PC-3 (cell line): ENCODE measurements around the gene TMPRSS3. TPM values are rescaled to one million over a fixed set of nuclear protein-coding genes. Genes with fewer than 3 reads are reported as not detected.
A peak's percentile ranks its signal among the peaks of the same experiment; 100 is the strongest.

Source experiments
- ATAC-seq: fragments of 200-7000 bp; cut with Tn5 transposase; 2 replicates; pipeline ENCODE4 v1.9.1; 2020; ENCODE audit warnings: mild to moderate bottlenecking, moderate library complexity
- BruUV-seq: library from RNA; stranded (reverse); fragments of 400-500 nt; replicated peaks from 2 replicates; lab custom pipeline; 2021; lab: Mats Ljungman, UMichigan
- CTCF ChIA-PET: fragments of 300-600 bp; sonication (Branson Sonifier 250); formaldehyde crosslinking; loops from one replicate; lab custom pipeline; 2022; ENCODE audit warnings: antibody characterized with exemption; lab: Charles Lee
- POLR2A ChIA-PET: fragments of 300-600 bp; sonication (Branson Sonifier 250); formaldehyde crosslinking; loops from one replicate; lab custom pipeline; 2022; ENCODE audit warnings: antibody characterized with exemption; ENCODE audit not compliant: unreplicated experiment; lab: Charles Lee
- DNase-seq: peaks from one replicate; pipeline ENCODE4 v3.0.0-alpha.2; 2015
- H2AFZ ChIP-seq: fragments of 300-600 bp; sonication (generic); 2 replicates; pipeline ENCODE4 v1.6.0; 2016; ENCODE audit warnings: antibody characterized with exemption, low read length
- H3F3A ChIP-seq: fragments of 300-600 bp; sonication (generic); one replicate; pipeline ENCODE4 v1.6.0; 2017; ENCODE audit warnings: antibody characterized with exemption, low read length, control low read depth, mild to moderate bottlenecking; ENCODE audit not compliant: unreplicated experiment
- H3K27ac ChIP-seq: fragments of 300-600 bp; sonication (generic); 2 replicates; pipeline ENCODE4 v1.5.1; 2016; ENCODE audit warnings: mild to moderate bottlenecking, low read length
- H3K27me3 ChIP-seq: fragments of 300-600 bp; sonication (generic); 2 replicates; pipeline ENCODE4 v1.6.1; 2016; ENCODE audit warnings: low read length, mixed read lengths
- H3K36me3 ChIP-seq: fragments of 300-600 bp; sonication (generic); 2 replicates; pipeline ENCODE4 v1.6.1; 2016; ENCODE audit warnings: low read depth, mixed run types, low read length, mixed read lengths
- H3K4me1 ChIP-seq: fragments of 300-600 bp; sonication (generic); 2 replicates; pipeline ENCODE4 v1.5.1; 2016; ENCODE audit warnings: low read length; ENCODE audit not compliant: insufficient read depth
- H3K4me2 ChIP-seq: fragments of 300-600 bp; sonication (generic); 2 replicates; pipeline ENCODE4 v1.6.0; 2016; ENCODE audit warnings: low read length
- H3K4me3 ChIP-seq: fragments of 300-600 bp; sonication (generic); 2 replicates; pipeline ENCODE4 v1.5.1; 2016; ENCODE audit warnings: mild to moderate bottlenecking, low read length, mixed read lengths
- H3K79me2 ChIP-seq: fragments of 300-600 bp; sonication (generic); 2 replicates; pipeline ENCODE4 v1.6.1; 2017; ENCODE audit warnings: low read length, mixed read lengths
- H3K9ac ChIP-seq: fragments of 300-600 bp; sonication (generic); 2 replicates; pipeline ENCODE4 v1.6.0; 2016; ENCODE audit warnings: mild to moderate bottlenecking, low read length
- H3K9me2 ChIP-seq: fragments of 300-600 bp; sonication (generic); replicated peaks from 2 replicates; pipeline ENCODE4 v1.6.1; 2016; ENCODE audit warnings: mixed run types, low read length, mixed read lengths
- H3K9me3 ChIP-seq: fragments of 300-600 bp; sonication (generic); 2 replicates; pipeline ENCODE4 v1.6.1; 2016; ENCODE audit warnings: low read length, mixed read lengths
- H4K20me1 ChIP-seq: fragments of 300-600 bp; sonication (generic); 2 replicates; pipeline ENCODE4 v1.6.1; 2016; ENCODE audit warnings: low read length, mixed read lengths
- CTCF ChIP-seq: fragments of 300-600 bp; sonication (generic); conservative IDR thresholded peaks from 2 replicates; pipeline ENCODE4 v1.5.1; 2017; ENCODE audit warnings: antibody characterized with exemption, low read depth, mild to moderate bottlenecking, low read length
- EZH2 ChIP-seq: fragments of 300-600 bp; sonication (generic); IDR thresholded peaks from one replicate; pipeline ENCODE4 v1.6.1; 2017; ENCODE audit warnings: antibody characterized with exemption, mild to moderate bottlenecking, low read length; ENCODE audit not compliant: unreplicated experiment
- EZH2phosphoT487 ChIP-seq: fragments of 300-600 bp; sonication (generic); IDR thresholded peaks from 2 replicates; pipeline ENCODE4 v1.6.1; 2018; ENCODE audit warnings: mild to moderate bottlenecking, antibody characterized with exemption, low read length, borderline replicate concordance
- intact Hi-C: fragments of 100-400 bp; cut with micrococcal nuclease; formaldehyde crosslinking; loops from 2 replicates; pipeline ENCODE4 v1.9.0; 2023
- total RNA-seq: library from RNA; depleted of rRNA; stranded (reverse); fragments of >200 nt; gene quantifications from 2 replicates; pipeline ENCODE4 v1.2.3, GENCODE V29; 2014

The TMPRSS3 gene
- total RNA-seq, 1 experiment from 2014 or later: not detected

- ATAC-seq: no peak
- POLR2A ChIA-PET: no interaction called here
- BruUV-seq: no TSS peak
Measured at GRCh38 chr21:42433946-42434551, 38.2 kb upstream of the TMPRSS3 start.

GRCh38 chr21:42432695-42433094 lies 36.8 kb upstream of the TMPRSS3 start:
- no peaks in the 10 kb centered on the region for H3K36me3 ChIP-seq
- no peak overlapping the region for H2AFZ ChIP-seq
- no peak for ATAC-seq
- H4K20me1 ChIP-seq: no peaks in the 10 kb centered on the region
- H3K4me1 ChIP-seq: no peaks in the 10 kb centered on the region
- ChIA-PET CTCF (no interaction called here), POLR2A (no interaction called here)
- no peak overlapping the region for H3K9ac ChIP-seq
- H3K9me3 ChIP-seq: no peaks in the 10 kb centered on the region
- H3K79me2 ChIP-seq: no peaks in the 10 kb centered on the region
- no peak overlapping the region for H3K4me3 ChIP-seq
- H3K4me2 ChIP-seq: no peak overlapping the region
- H3K9me2 ChIP-seq: no peaks in the 10 kb centered on the region
- no TSS peak for BruUV-seq
- TF ChIP-seq EZH2 (no peak), CTCF (no peak), EZH2phosphoT487 (no peak)
- no peaks in the 10 kb centered on the region for H3F3A ChIP-seq
- intact Hi-C loops: no loop called here
- DNase-seq: no peak
- H3K27ac ChIP-seq: no peak overlapping the region
- H3K27me3 ChIP-seq: 0 out of 2 replicates have a peak, but pooled peaks cover 7% of the 10 kb centered on the region

More at GRCh38 chr21:42433946-42434551, 38.2 kb upstream of the TMPRSS3 start:
- Histone ChIP-seq H3K4me2 (no peak overlapping the region), H3K79me2 (no peaks in the 10 kb centered on the region), H3K36me3 (no peaks in the 10 kb centered on the region), H3K27ac (no peak overlapping the region), H2AFZ (no peak overlapping the region), H3K4me1 (no peaks in the 10 kb centered on the region), H3F3A (no peaks in the 10 kb centered on the region), H3K9me3 (no peaks in the 10 kb centered on the region), H3K9ac (no peak overlapping the region), H3K9me2 (no peaks in the 10 kb centered on the region), H3K27me3 (0 out of 2 replicates have a peak, but pooled peaks cover 7% of the 10 kb centered on the region), H3K4me3 (no peak overlapping the region), H4K20me1 (no peaks in the 10 kb centered on the region)
- CTCF ChIA-PET: no interaction called here
- intact Hi-C loops: no loop called here
- peak; percentile 17 for DNase-seq
- no peak for TF ChIP-seq EZH2phosphoT487
- TF ChIP-seq CTCF: no peak
- TF ChIP-seq EZH2: no peak

- intact Hi-C loops: no loop called here
- no peaks in the 10 kb centered on the region for H3F3A ChIP-seq
- no peak for ATAC-seq
- no peaks in the 10 kb centered on the region for H3K4me1 ChIP-seq
- H3K27ac ChIP-seq: no peak overlapping the region
- no peak overlapping the region for H3K4me2 ChIP-seq
- H3K79me2 ChIP-seq: no peaks in the 10 kb centered on the region
- ChIA-PET CTCF (no interaction called here), POLR2A (no interaction called here)
- H3K9ac ChIP-seq: no peak overlapping the region
- no TSS peak for BruUV-seq
- H3K4me3 ChIP-seq: no peak overlapping the region
- no peaks in the 10 kb centered on the region for H3K9me3 ChIP-seq
- no peaks in the 10 kb centered on the region for H3K9me2 ChIP-seq
- H2AFZ ChIP-seq: no peak overlapping the region
- TF ChIP-seq EZH2 (no peak), EZH2phosphoT487 (no peak), CTCF (no peak)
- DNase-seq: no peak
- 0 out of 2 replicates have a peak, but pooled peaks cover 7% of the 10 kb centered on the region for H3K27me3 ChIP-seq
- H4K20me1 ChIP-seq: no peaks in the 10 kb centered on the region
- H3K36me3 ChIP-seq: no peaks in the 10 kb centered on the region
Measured at GRCh38 chr21:42431196-42431595, 35.3 kb upstream of the TMPRSS3 start.
